Omental fat pad (tissue), 4 donors: Measurements from ENCODE around the gene PKNOX2. TPM values are rescaled to one million over a fixed set of nuclear protein-coding genes. Genes with fewer than 3 reads are reported as not detected.

Source experiments
- ATAC-seq: fragments of 150-250 bp; one replicate; pipeline ENCODE4 v1.9.1; 2016; ENCODE audit warnings: mild to moderate bottlenecking, moderate library complexity; ENCODE audit not compliant: low FRiP score
- DNase-seq: peaks from one replicate; pipeline ENCODE4 v3.0.0-alpha.2; 2019; ENCODE audit warnings: low spot score
- total RNA-seq, 4 donors: library from RNA; depleted of rRNA; stranded (reverse); fragments of >200 nt; gene quantifications; one replicate each; pipeline ENCODE4 v1.1.0, GENCODE V29; 2016
- TF ChIP-seq, protein P1 (sequence below), 3 donors: fragments of 450-650 bp; IDR thresholded peaks; one replicate each; pipeline ENCODE4 v1.5.1; 2016 to 2017; ENCODE audit warnings: antibody characterized with exemption in 3 of 3, mild to moderate bottlenecking in 3 of 3, moderate library complexity in 2 of 3

The PKNOX2 gene
- total RNA-seq, 4 donors from 2014 or later, result 0.19 to 2.7 (median 0.82) TPM

DNA sequence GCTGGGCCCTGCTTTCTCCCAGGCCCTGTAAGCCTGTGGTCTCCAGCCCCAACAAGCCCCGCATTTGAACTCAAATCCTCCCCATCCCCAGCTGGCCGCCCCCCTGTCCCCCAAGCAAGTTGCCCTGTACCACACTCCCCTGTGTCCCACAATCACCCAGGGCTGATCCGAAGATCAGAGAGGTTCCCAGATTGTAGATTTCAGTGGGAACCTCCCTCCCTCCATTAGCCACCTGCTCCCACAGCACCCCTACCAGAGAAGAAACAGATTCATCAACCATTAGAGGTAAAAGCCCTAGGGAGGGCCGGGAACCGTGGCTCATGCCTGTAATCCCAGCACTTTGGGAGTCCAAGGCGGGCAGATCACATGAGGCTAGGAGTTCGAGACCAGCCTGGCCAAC is 224.1 kb downstream of the PKNOX2 start:
- DNase-seq (no peak), ATAC-seq (no peak)
- TF ChIP-seq, protein P1, sequence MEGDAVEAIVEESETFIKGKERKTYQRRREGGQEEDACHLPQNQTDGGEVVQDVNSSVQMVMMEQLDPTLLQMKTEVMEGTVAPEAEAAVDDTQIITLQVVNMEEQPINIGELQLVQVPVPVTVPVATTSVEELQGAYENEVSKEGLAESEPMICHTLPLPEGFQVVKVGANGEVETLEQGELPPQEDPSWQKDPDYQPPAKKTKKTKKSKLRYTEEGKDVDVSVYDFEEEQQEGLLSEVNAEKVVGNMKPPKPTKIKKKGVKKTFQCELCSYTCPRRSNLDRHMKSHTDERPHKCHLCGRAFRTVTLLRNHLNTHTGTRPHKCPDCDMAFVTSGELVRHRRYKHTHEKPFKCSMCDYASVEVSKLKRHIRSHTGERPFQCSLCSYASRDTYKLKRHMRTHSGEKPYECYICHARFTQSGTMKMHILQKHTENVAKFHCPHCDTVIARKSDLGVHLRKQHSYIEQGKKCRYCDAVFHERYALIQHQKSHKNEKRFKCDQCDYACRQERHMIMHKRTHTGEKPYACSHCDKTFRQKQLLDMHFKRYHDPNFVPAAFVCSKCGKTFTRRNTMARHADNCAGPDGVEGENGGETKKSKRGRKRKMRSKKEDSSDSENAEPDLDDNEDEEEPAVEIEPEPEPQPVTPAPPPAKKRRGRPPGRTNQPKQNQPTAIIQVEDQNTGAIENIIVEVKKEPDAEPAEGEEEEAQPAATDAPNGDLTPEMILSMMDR (IDR thresholded peaks at IDR 0.05), result no peak

DNA sequence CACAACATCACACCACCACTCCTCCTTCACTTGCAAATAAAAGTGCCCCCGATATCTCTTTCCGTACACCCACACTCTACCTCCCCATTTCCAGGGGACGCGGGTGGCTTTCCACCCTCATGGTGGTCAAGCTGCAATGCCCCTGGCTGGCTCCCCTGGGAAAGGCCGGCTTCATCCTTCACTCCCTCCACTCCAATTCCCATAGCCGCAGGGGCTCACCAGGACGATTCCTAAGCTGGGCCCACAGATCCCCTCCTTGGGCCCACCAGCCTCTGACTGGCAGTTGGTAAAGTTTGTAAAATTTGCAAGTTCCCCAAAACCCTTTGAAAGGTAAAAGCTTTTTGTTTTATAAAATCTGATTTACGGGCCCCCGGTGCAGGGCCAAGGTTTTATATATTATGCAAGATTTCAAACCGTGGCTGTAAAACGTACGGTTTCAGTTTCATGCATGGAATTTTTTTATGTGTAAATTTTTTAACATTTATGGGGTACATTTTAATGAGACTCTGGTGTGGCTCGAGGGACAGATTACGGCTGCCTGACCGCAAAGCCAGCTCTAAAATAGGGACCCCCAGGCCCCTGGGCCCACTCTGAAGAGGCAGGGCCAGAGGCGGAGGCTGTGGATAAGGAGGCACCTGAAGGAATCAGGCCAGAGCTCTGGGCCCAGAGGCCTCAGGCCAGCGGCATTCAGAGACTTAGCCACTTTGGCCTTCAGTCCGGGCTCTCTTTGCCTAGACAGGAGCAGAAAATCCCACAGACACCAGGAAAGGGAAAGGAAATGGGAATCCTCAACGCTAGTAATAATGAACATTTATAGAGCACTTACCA is 225.0 kb downstream of the PKNOX2 start:
- DNase-seq (no peak), ATAC-seq (no peak)
- TF ChIP-seq, protein P1 (IDR thresholded peaks at IDR 0.05), result no peak

DNA sequence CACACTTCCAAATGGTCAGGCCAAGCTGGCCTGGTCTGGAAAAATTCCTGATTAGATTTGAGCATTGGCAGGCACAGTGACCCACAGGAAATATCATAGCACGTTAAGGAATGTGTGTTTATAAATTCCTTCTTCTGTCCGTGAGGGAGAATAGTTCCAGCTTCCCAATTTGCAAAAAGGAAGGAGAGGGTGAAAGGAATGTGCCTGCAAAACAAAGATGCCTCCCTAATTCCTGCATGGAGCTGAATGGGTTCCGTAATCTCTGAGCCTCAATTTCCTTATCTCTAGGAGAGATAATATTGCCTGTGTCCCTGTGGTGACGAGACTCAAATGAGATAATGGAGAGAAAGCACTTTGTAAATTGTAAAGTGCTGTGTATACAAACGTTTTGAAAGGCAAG is 226.4 kb downstream of the PKNOX2 start:
- DNase-seq, result no peak
- ATAC-seq, result no peak
- TF ChIP-seq, protein P1 (IDR thresholded peaks at IDR 0.05), result no peak

DNA sequence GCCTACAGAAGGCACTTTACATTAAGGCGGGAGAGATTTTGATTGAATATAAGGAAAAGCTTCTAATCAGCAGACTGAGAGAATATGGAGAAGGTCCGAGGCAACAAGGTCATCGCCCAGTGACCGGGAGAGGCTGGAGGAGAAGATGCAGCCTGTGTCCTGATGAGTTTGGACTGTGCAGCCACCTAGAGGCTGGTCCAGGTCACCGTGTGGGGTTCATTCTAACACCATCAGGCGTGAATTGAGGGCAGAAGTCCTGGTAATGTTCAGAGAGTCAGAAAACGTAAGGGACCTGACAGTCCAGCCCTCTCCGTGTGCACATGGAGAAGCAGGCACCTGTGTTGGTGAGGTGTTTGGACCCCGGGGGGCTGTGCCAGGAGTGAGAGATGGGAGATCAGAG is 228.8 kb downstream of the PKNOX2 start:
- ATAC-seq (no peak), DNase-seq (no peak)
- TF ChIP-seq, protein P1 (IDR thresholded peaks at IDR 0.05), result no peak

DNA sequence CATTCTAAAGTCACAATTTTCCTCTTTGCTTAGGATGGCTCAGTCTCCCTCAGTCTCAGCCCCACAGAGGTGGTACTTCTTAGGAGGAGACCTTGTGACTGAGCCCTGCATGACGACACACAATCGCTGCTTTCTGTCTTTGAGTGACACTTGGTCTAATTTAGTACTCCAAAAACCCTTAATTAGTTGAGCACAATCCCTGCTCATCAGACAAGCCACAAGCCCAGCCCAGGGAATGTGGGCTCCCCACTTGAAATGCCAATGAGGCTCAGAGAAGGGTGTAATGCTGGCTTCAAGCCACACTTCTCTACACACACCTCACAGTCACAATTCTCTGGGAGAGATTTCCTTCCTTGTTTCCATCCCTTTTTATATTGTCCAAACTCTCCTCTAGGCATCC is 229.7 kb downstream of the PKNOX2 start:
- no peak for DNase-seq
- ATAC-seq, result no peak
- TF ChIP-seq, protein P1 (IDR thresholded peaks at IDR 0.05), result no peak

DNA sequence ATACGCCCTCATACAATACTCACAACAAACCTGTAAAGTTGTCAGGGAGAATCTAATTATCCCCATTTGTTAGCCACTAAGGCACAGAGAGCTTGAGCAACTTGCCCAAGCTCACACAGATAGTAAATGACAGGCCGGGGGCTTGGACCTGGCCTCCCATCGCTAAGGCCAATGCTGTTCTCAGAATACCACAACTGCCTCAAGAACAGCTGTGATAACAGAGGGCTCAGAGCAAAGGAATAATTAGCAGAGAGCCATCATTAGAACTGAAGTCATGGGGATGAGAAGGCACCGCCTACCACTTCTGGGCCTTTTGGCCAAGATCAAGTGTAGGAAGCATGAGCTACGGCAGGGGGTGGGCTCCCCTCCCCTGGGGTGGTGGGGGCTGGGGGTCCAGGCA is 232.9 kb downstream of the PKNOX2 start:
- TF ChIP-seq, protein P1 (IDR thresholded peaks at IDR 0.05), result no peak
- no peak for DNase-seq
- no peak for ATAC-seq

DNA sequence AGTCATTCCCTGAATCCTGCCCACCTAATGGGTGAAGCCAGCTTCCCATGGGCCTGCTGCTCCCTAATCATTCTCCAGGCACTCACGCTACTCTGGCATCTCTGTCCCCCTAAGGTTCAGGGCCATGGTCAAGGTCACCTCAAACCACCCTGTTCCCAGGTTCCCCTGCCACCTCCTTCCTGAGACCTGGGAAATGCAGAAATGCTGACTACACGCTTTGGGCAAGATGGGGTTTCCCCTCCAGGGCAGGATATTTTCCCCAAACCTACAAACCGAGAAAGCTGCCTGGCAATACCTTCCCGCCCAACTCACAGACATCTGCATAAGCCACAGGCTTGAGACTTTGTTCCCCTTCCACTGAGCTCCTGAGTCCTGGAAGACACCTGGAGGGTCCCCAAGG is 233.9 kb downstream of the PKNOX2 start:
- TF ChIP-seq, protein P1 (IDR thresholded peaks at IDR 0.05), result no peak
- no peak for DNase-seq

More for the DNA sequence above, 233.9 kb downstream of the PKNOX2 start:
- ATAC-seq, result no peak
